Mucosa of rectum (tissue), 2 donors: ENCODE measurements around the gene EXOSC6.
"Not testable (repeated sequence)": the region's sequence is repeated elsewhere in the genome, so short reads cannot be mapped to it uniquely, and the experiment has no call there.

Experiments
- H3K27ac ChIP-seq, 2 donors: one replicate each; pipeline ENCODE4 v1.7.0; 2013; ENCODE audit warnings: inconsistent platforms in 2 of 2, low read depth in 2 of 2, low read length in 2 of 2
- H3K27me3 ChIP-seq, 2 donors: one replicate each; pipeline ENCODE4 v1.7.0; 2013; ENCODE audit warnings: low read length in 2 of 2; ENCODE audit not compliant: control insufficient read depth in 2 of 2, insufficient read depth in 2 of 2
- H3K36me3 ChIP-seq, 2 donors: one replicate each; pipeline ENCODE4 v1.7.0; 2013; ENCODE audit warnings: low read length in 2 of 2; ENCODE audit not compliant: control insufficient read depth in 2 of 2, insufficient read depth in 2 of 2
- H3K4me1 ChIP-seq, 2 donors: one replicate each; pipeline ENCODE4 v1.7.0; 2013; ENCODE audit warnings: low read length in 2 of 2, mild to moderate bottlenecking in 1 of 2; ENCODE audit not compliant: control insufficient read depth in 2 of 2, insufficient read depth in 2 of 2
- H3K4me3 ChIP-seq, 2 donors: one replicate each; pipeline ENCODE4 v1.7.0; 2013; ENCODE audit warnings: low read length in 2 of 2
- H3K9ac ChIP-seq, 2 donors: one replicate each; pipeline ENCODE4 v1.7.0; 2013; ENCODE audit warnings: low read length in 2 of 2, low read depth in 1 of 2, mild to moderate bottlenecking in 1 of 2
- H3K9me3 ChIP-seq, 2 donors: one replicate each; pipeline ENCODE4 v1.7.0; 2013; ENCODE audit warnings: low read length in 2 of 2; ENCODE audit not compliant: control insufficient read depth in 2 of 2
- donor health status: healthy.
- donor health status: Normal muscosa, but diverticular disease.

EXOSC6 gene

DNA sequence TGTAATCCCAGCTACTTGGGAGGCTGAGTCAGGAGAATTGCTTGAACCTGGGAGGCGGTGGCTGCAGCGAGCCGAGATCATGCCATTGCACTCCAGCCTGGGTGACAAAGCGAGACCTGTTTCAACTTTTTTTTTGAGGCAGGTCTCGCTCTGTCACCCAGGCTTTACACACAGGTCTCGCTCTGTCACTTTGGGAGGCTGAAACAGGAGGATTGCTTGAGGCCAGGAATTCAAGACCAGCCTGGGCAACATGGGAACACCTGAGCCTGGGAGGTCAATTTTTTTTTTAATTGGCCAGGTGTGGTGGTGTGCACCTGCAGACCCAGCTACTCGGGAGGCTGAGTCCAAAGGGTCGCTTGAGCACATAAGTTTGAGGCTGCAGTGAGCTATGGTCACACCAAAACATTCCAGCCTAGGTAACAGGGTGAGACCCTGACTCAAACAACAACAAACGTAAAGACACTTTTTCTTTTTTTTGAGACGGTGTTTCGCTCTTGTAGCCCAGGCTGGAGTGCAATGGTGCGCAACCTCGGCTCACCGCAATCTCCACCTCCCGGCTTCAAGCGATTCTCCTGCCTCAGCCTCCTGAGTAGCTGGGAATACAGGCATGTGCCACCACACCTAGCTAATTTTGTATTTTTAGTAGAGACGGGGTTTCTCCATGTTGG, 35.7 kb upstream of the EXOSC6 start:
- not testable (repeated sequence) for H3K9me3 ChIP-seq, H3K9ac ChIP-seq, H3K36me3 ChIP-seq, H3K27me3 ChIP-seq, H3K4me1 ChIP-seq, H3K27ac ChIP-seq
- peak overlapping the region in 1 of 2 donors; percentile 87 for H3K4me3 ChIP-seq

DNA sequence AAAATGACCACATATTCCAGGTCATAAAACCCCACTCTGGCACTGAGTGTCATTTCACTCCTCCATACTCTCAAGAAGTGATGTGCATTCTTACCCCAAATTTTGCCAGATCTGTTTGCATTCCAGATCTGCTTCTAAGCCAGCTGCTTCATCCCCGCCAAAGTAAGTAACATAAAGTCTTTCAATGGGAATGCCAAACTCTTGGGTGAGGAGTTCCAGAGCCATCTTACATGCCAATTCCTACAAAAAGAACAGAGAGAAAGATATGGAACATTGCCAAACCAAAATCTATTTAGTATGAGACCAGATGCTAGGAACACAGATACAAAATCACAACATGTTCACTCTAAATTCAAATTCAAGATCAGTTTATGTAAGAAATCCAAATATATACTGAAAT, 24.7 kb upstream of the EXOSC6 start:
- Histone ChIP-seq H3K4me1 (peaks cover 0 to 2% of the 10 kb centered on the region in 2 donors), H3K9ac (no peak overlapping the region), H3K9me3 (no peaks in the 10 kb centered on the region), H3K27ac (no peak overlapping the region), H3K4me3 (no peak overlapping the region), H3K36me3 (peaks cover 43% of the 10 kb centered on the region in 2 donors), H3K27me3 (no peaks in the 10 kb centered on the region)

DNA sequence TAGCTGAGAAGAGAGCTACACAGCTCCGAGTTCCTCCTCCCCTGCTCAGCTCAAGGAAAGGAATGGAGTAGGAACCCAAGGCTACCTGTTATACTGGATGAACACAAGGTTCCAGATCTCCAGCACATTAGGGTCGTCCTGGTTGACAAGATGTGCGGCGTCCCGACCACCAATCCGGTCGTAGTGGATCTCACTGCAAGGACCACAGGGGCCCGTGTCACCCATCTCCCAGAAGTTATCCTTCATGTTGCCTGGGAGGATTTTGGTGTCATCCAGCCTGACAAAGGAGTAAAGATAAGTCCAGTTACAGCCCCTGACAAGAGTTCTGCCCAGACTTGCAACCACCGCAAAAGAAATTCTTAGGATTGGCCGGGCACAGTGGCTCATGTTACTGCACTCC, 20.0 kb upstream of the EXOSC6 start:
- no peak overlapping the region for H3K4me3 ChIP-seq
- H3K36me3 ChIP-seq = peaks cover 40 to 46% of the 10 kb centered on the region in 2 donors
- no peak overlapping the region for H3K27ac ChIP-seq

DNA sequence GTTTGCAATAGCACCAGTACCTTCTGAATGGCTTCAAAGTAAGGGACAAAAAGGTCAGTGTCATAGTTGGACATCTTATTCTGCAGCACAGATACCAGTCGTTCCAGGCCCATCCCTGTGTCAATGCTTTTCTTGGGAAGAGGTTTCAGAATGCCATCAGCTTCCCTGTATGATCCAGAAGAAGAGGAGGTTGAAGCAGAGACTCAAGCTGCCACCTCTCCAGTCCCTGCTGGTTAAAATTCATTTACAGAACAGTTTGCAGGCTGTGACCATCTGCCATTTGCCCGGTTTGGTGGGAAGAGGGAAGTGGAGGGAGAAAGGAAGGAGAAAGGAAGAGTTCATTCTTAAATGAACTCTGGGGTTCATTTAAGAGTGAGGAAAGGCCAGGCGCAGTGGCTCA, 18.4 kb upstream of the EXOSC6 start:
- no peak overlapping the region for H3K27ac ChIP-seq
- H3K9me3 ChIP-seq = no peaks in the 10 kb centered on the region
- H3K36me3 ChIP-seq = peaks cover 40 to 44% of the 10 kb centered on the region in 2 donors
- no peaks in the 10 kb centered on the region for H3K4me1 ChIP-seq
- no peaks in the 10 kb centered on the region for H3K27me3 ChIP-seq
- H3K9ac ChIP-seq = no peak overlapping the region
- no peak overlapping the region for H3K4me3 ChIP-seq

More for the DNA sequence above, 20.0 kb upstream of the EXOSC6 start:
- Histone ChIP-seq H3K27me3 (no peaks in the 10 kb centered on the region), H3K9me3 (no peaks in the 10 kb centered on the region), H3K9ac (no peak overlapping the region), H3K4me1 (peaks cover 0 to 2% of the 10 kb centered on the region in 2 donors)

DNA sequence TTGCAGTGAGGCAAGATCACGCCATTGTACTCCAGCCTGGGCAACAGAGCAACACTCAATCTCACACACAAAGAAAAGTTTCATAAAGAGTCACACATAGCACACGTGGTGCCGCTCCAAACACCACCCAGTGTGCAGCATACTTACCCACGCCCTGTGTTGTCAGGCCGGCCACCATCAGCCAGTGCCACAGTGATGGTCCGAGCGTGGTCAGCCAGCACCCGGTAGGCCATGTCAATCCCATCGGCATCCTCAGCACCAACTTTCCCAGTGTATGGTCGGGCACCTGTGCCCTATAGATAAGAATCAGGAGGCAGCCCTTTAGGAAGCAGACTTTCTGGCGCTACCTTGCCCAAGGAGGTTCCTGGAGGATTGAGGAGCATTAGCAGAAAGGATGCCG, 17.7 kb upstream of the EXOSC6 start:
- H3K9ac ChIP-seq = no peak overlapping the region
- H3K4me1 ChIP-seq = no peaks in the 10 kb centered on the region
- H3K4me3 ChIP-seq = no peak overlapping the region
- H3K27ac ChIP-seq = no peak overlapping the region
- H3K27me3 ChIP-seq = no peaks in the 10 kb centered on the region
- no peaks in the 10 kb centered on the region for H3K9me3 ChIP-seq
- H3K36me3 ChIP-seq = peaks cover 47 to 49% of the 10 kb centered on the region in 2 donors

DNA sequence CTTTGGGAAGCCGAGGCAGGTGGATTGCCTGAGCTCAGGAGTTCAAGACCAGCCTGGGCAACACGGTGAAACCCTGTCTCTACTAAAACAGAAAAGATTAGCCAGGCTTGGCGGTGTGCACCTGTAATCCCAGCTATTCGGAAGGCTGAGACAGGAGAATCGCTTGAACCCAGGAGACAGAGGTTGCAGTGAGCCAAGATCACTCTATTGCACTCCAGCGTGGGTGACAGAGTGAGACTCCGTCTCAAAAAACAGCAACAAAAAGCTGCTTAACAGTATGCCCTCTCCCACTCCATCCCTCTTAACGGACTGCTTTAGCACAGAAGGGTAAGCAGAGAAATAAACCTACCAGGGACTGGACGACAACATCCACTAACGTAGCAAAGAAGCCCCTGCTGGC, 16.2 kb upstream of the EXOSC6 start:
- peaks cover 59% of the 10 kb centered on the region in 2 donors for H3K36me3 ChIP-seq
- H3K9ac ChIP-seq = not testable (repeated sequence)

DNA sequence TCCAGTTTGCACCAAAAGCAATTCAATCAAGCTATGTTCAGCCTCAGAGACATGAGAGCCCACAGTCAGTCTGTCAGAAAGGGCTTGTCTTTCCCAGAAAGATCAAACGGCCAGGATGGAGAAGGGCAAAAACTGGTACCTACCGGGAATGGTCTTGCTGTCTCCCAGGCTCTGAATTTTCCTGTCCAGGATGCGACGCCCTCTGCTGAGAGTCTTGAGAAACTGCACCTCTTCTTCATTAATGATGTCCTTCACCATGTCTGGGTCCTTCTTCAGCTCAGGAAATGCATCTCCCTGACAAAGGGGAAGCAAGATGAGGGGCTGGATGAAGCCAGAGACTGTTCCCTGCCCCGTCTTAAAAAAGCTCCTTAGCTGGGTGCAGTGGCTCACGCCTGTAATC, 15.8 kb upstream of the EXOSC6 start:
- Histone ChIP-seq H3K27ac (no peak overlapping the region), H3K4me3 (no peak overlapping the region), H3K9ac (no peak overlapping the region), H3K4me1 (no peaks in the 10 kb centered on the region), H3K36me3 (peaks cover 60 to 61% of the 10 kb centered on the region in 2 donors), H3K27me3 (no peaks in the 10 kb centered on the region), H3K9me3 (no peaks in the 10 kb centered on the region)

More for the DNA sequence above, 16.2 kb upstream of the EXOSC6 start:
- not testable (repeated sequence) for H3K4me1 ChIP-seq, H3K4me3 ChIP-seq, H3K27ac ChIP-seq, H3K9me3 ChIP-seq, H3K27me3 ChIP-seq

DNA sequence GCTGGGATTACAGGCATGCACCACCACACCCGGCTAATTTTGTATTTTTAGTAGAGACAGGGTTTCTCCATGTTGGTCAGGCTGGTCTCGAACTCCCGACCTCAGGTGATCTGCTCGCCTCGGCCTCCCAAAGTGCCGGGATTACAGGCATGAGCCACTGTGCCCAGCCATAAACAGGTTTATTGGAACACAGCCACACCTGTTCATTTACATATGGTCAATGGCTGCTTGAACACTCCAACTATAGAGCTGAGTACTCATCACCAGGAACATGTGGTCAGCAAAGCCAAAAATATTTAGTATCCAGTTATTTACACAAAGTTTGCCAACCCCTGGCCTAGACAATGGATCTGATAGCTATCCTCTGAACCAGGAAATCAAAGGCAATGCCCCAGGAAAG, 8.2 kb upstream of the EXOSC6 start:
- not testable (repeated sequence) for H3K4me3 ChIP-seq, H3K9ac ChIP-seq, H3K27me3 ChIP-seq, H3K4me1 ChIP-seq, H3K9me3 ChIP-seq, H3K27ac ChIP-seq
- H3K36me3 ChIP-seq = peaks cover 68 to 71% of the 10 kb centered on the region in 2 donors

DNA sequence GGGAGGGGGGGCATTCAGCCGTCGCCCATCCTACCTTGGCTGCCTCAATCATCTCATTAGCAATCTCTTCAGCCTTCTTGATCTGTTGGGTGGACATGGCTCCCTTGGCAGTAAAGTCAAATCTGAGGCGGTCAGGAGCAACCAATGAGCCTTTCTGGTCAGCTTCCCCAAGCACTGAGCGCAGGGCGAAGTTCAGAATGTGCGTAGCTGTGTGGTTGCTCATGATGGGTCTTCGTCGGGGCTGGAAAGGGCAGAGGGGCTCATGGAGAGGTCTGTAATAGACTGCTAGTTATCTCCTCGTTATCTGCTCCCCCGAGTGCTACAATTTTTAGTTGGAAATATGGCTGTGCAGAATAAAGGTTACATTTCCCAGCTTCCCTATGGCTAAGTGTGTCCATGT, 7.2 kb upstream of the EXOSC6 start:
- Histone ChIP-seq H3K9ac (no peak overlapping the region), H3K27ac (no peak overlapping the region), H3K36me3 (peaks cover 62 to 74% of the 10 kb centered on the region in 2 donors), H3K9me3 (no peaks in the 10 kb centered on the region), H3K4me1 (no peaks in the 10 kb centered on the region), H3K4me3 (no peak overlapping the region), H3K27me3 (no peaks in the 10 kb centered on the region)

DNA sequence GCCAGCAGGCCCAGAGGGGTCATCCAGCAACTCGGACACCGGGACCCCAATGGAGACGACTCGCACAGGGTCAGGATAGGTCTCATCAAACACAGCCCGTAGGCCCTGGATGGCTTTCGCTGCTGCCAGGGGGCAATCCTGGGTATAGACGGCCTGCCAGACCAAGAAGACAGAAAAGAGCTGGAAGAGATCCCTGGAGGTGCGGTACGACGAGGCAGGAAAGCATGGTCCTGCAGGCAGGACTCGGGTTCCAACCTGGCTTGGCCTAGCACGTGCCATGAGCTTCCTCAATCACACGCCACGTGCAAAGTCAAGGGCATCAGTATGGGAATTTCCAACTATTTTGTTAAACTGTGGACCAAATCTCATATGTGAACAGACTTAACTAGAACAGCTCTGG, 6.3 kb upstream of the EXOSC6 start:
- Histone ChIP-seq H3K4me3 (no peak overlapping the region), H3K27ac (no peak overlapping the region), H3K36me3 (peaks cover 61 to 76% of the 10 kb centered on the region in 2 donors), H3K27me3 (no peaks in the 10 kb centered on the region), H3K9me3 (no peaks in the 10 kb centered on the region), H3K9ac (no peak overlapping the region), H3K4me1 (no peaks in the 10 kb centered on the region)
